ENCODE results near the gene CSGALNACT2. TPM values are rescaled to one million over a fixed set of nuclear protein-coding genes. Genes with fewer than 3 reads are reported as not detected.
A peak's percentile ranks its signal among the peaks of the same experiment; 100 is the strongest.

CSGALNACT2 gene
- 10 to 100 TPM; 15.3 to 15.5 TPM for total RNA-seq

- peaks cover 41% of the 10 kb centered on the region for H3K4me1 Mint-ChIP-seq (ENCODE audit: low read depth)
- ATAC-seq: peak; percentile 70
- ChIA-PET POLR2A (interaction anchor here (1.0 to 5.4 kb wide), 12 partner anchors 10 to 316 kb away, joined by 3 to 34 read pairs (median 5); no protein-coding TSS in a partner anchor), CTCF (interaction anchor here (1.4 kb wide), 1 partner anchor 33 kb away, joined by 3 read pairs; no protein-coding TSS in a partner anchor)
- peak within 1 kb of the TSS; percentile 91 for H3K4me3 Mint-ChIP-seq
- peaks cover 16% of the 10 kb centered on the region for H3K36me3 Mint-ChIP-seq (ENCODE audit: low read depth)
- intact Hi-C loops (cut with micrococcal nuclease): loop anchor here (2.0 to 5.0 kb wide), 2 partner anchors 23 to 269 kb away; partner anchors contain the start of gene HNRNPF
- H3K27me3 Mint-ChIP-seq: no peaks in the 10 kb centered on the region
- H3K9me3 Mint-ChIP-seq: no peaks in the 10 kb centered on the region
- TF ChIP-seq CTCF (IDR thresholded peaks at IDR 0.05): no peak
- peak within 1 kb of the TSS; percentile 97 for H3K27ac Mint-ChIP-seq
- peak; percentile 92 for DNase-seq
Measured at GRCh38 chr10:43138021-43138756, at the start of gene CSGALNACT2. TSS of gene CSGALNACT2 (plus strand) at chr10:43138445. CDS start at chr10:43155150, 16,705 bp downstream.

GRCh38 chr10:43089519-43089918, 48.7 kb upstream of the CSGALNACT2 start:
- no peak overlapping the region for H3K4me3 Mint-ChIP-seq
- no peaks in the 10 kb centered on the region for H3K36me3 Mint-ChIP-seq (ENCODE audit: low read depth)
- intact Hi-C loops (cut with micrococcal nuclease): no loop called here
- no peak for TF ChIP-seq CTCF (IDR thresholded peaks at IDR 0.05)
- no peaks in the 10 kb centered on the region for H3K4me1 Mint-ChIP-seq (ENCODE audit: low read depth)
- ChIA-PET POLR2A (no interaction called here), CTCF (no interaction called here)
- DNase-seq: no peak
- no peaks in the 10 kb centered on the region for H3K9me3 Mint-ChIP-seq
- ATAC-seq: no peak
- H3K27ac Mint-ChIP-seq: no peak overlapping the region
- H3K27me3 Mint-ChIP-seq: no peaks in the 10 kb centered on the region

- intact Hi-C loops (cut with micrococcal nuclease): no loop called here
- no peaks in the 10 kb centered on the region for H3K36me3 Mint-ChIP-seq (ENCODE audit: low read depth)
- ChIA-PET CTCF (no interaction called here), POLR2A (no interaction called here)
- H3K4me1 Mint-ChIP-seq (ENCODE audit: low read depth): no peaks in the 10 kb centered on the region
- ATAC-seq (no peak), DNase-seq (no peak)
- no peaks in the 10 kb centered on the region for H3K9me3 Mint-ChIP-seq
- no peaks in the 10 kb centered on the region for H3K27me3 Mint-ChIP-seq
- H3K27ac Mint-ChIP-seq: no peak overlapping the region
- TF ChIP-seq CTCF (IDR thresholded peaks at IDR 0.05): no peak
- H3K4me3 Mint-ChIP-seq: no peak overlapping the region
Measured at GRCh38 chr10:43090188-43090587, 48.1 kb upstream of the CSGALNACT2 start.

GRCh38 chr10:43090664-43091063, 47.6 kb upstream of the CSGALNACT2 start:
- no peak overlapping the region for H3K27ac Mint-ChIP-seq
- DNase-seq (no peak), ATAC-seq (no peak)
- intact Hi-C loops (cut with micrococcal nuclease): no loop called here
- ChIA-PET CTCF (no interaction called here), POLR2A (no interaction called here)
- no peaks in the 10 kb centered on the region for H3K36me3 Mint-ChIP-seq (ENCODE audit: low read depth)
- no peaks in the 10 kb centered on the region for H3K4me1 Mint-ChIP-seq (ENCODE audit: low read depth)
- H3K4me3 Mint-ChIP-seq: no peak overlapping the region
- no peak for TF ChIP-seq CTCF (IDR thresholded peaks at IDR 0.05)
- H3K9me3 Mint-ChIP-seq: no peaks in the 10 kb centered on the region
- H3K27me3 Mint-ChIP-seq: no peaks in the 10 kb centered on the region

DNA sequence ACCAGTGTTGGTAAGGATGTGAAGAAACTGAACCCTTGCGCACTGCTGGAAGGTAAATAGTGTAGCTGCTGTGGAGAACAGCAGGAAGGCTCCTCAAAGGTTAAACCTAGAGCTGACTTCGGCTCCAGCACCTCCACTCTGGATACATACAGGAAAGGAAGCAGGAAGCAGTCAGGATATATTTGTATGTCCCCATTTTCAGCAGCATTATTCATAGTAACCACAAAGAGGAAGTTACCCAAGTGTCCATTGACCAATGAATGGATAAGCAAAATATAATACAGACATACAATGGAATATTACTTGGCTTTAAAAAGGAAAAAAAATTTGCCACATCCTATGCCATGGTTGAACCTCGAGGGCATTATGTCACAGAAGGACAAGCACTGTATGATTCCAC, 46.4 kb upstream of the CSGALNACT2 start:
- H3K27ac Mint-ChIP-seq: no peak overlapping the region
- no peaks in the 10 kb centered on the region for H3K27me3 Mint-ChIP-seq
- POLR2A ChIA-PET: no interaction called here
- H3K4me1 Mint-ChIP-seq (ENCODE audit: low read depth): no peaks in the 10 kb centered on the region
- CTCF ChIA-PET: no interaction called here
- TF ChIP-seq CTCF (IDR thresholded peaks at IDR 0.05): no peak
- no peaks in the 10 kb centered on the region for H3K36me3 Mint-ChIP-seq (ENCODE audit: low read depth)
- no peaks in the 10 kb centered on the region for H3K9me3 Mint-ChIP-seq
- H3K4me3 Mint-ChIP-seq: no peak overlapping the region
- intact Hi-C loops (cut with micrococcal nuclease): no loop called here
- no peak for DNase-seq
- no peak for ATAC-seq

Data from activated CD8-positive, alpha-beta T cell treated with anti-CD3 and anti-CD28 coated beads for 36 hours (primary cell).